Endodermal cell (in vitro differentiated cells): Measurements from ENCODE around the gene PANK2. TPM values are rescaled to one million over a fixed set of nuclear protein-coding genes. Genes with fewer than 3 reads are reported as not detected.

ENCODE experiments used
- DNase-seq: peaks from one replicate; pipeline ENCODE4 v3.0.0-alpha.2; 2017
- H3K27ac ChIP-seq: 2 replicates; pipeline ENCODE4 v1.5.1; 2013; ENCODE audit warnings: mild to moderate bottlenecking, low read depth, low read length, moderate library complexity
- H3K27me3 ChIP-seq: 2 replicates; pipeline ENCODE4 v1.6.1; 2013; ENCODE audit warnings: mild to moderate bottlenecking, low read length, moderate library complexity; ENCODE audit not compliant: insufficient read depth, control insufficient read depth, poor library complexity, severe bottlenecking
- H3K36me3 ChIP-seq: 2 replicates; pipeline ENCODE4 v1.7.0; 2013; ENCODE audit warnings: mild to moderate bottlenecking, low read length, moderate library complexity; ENCODE audit not compliant: control insufficient read depth, insufficient read depth
- H3K4me1 ChIP-seq: one replicate; pipeline ENCODE4 v1.7.0; 2013; ENCODE audit warnings: low read length; ENCODE audit not compliant: control insufficient read depth, insufficient read depth
- H3K4me3 ChIP-seq: 2 replicates; pipeline ENCODE4 v1.5.1; 2013; ENCODE audit warnings: mild to moderate bottlenecking, low read length, moderate library complexity
- H3K9ac ChIP-seq: 2 replicates; pipeline ENCODE4 v1.6.1; 2013; ENCODE audit warnings: mild to moderate bottlenecking, low read length, moderate library complexity; ENCODE audit not compliant: poor library complexity, severe bottlenecking; ENCODE audit errors: extremely low read depth
- H3K9me3 ChIP-seq: 2 replicates; pipeline ENCODE4 v1.6.1; 2013; ENCODE audit warnings: mild to moderate bottlenecking, low read length, moderate library complexity; ENCODE audit not compliant: control insufficient read depth
- H3K27ac Mint-ChIP-seq: 2 replicates; pipeline ENCODE4 v1.8.0; 2020; ENCODE audit warnings: mixed read lengths
- H3K27me3 Mint-ChIP-seq: 2 replicates; pipeline ENCODE4 v1.8.0; 2021; ENCODE audit warnings: mild to moderate bottlenecking, mixed read lengths; ENCODE audit not compliant: insufficient read depth
- H3K36me3 Mint-ChIP-seq: 2 replicates; pipeline ENCODE4 v1.8.0; 2020; ENCODE audit warnings: low read depth, mixed read lengths
- H3K4me1 Mint-ChIP-seq: 2 replicates; pipeline ENCODE4 v1.8.0; 2020; ENCODE audit warnings: mixed read lengths
- H3K4me3 Mint-ChIP-seq: 2 replicates; pipeline ENCODE4 v1.8.0; 2020; ENCODE audit warnings: mild to moderate bottlenecking, moderate library complexity, mixed read lengths
- H3K9me3 Mint-ChIP-seq: 2 replicates; pipeline ENCODE4 v1.8.0; 2020; ENCODE audit warnings: mild to moderate bottlenecking, mixed read lengths
- CTCF ChIP-seq: fragments of 200-600 bp; sonication (generic); conservative IDR thresholded peaks from 2 replicates; pipeline ENCODE4 v1.5.0; 2021; ENCODE audit warnings: antibody characterized with exemption, mild to moderate bottlenecking
- WGBS, 2 experiments: methylation state at CpG; one replicate each; pipeline versions ENCODE4 v1.1.5 to v1.1.7; 2013; ENCODE audit warnings: missing lambda C conversion rate in 2 of 2, mixed read lengths in 1 of 2; ENCODE audit not compliant: insufficient coverage in 1 of 2, insufficient read length in 1 of 2; 5-methylcytosine and 5-hydroxymethylcytosine counted together
- total RNA-seq, 2 donors: library from RNA; stranded (reverse); fragmentation: NEBNext Ultra II Directional in 1 of 2; extraction: Animal tissue kit (Norgen Biotek cat#: 25700) in 1 of 2; gene quantifications; 2 replicates in 1 of 2; 3 replicates in 1 of 2; pipeline ENCODE4 v1.2.1, GENCODE V29; 2021

The PANK2 gene
- total RNA-seq, 2 donors from 2014 or later: 57.6 to 66.5 TPM

GRCh38 chr20:3866464-3866863 is 22.7 kb upstream of the PANK2 start:
- TF ChIP-seq CTCF: no peak
- H3K4me3 Mint-ChIP-seq: no peak overlapping the region
- H3K27me3 Mint-ChIP-seq: no peaks in the 10 kb centered on the region
- Histone ChIP-seq H3K27me3 (no peaks in the 10 kb centered on the region), H3K27ac (no peak overlapping the region), H3K36me3 (peaks cover 40% of the 10 kb centered on the region), H3K4me1 (no peaks in the 10 kb centered on the region), H3K9ac (no peak overlapping the region), H3K4me3 (no peak overlapping the region), H3K9me3 (peaks cover 12% of the 10 kb centered on the region)
- DNase-seq: no peak
- peaks cover 50% of the 10 kb centered on the region for H3K36me3 Mint-ChIP-seq
- H3K27ac Mint-ChIP-seq: no peak overlapping the region
- no peaks in the 10 kb centered on the region for H3K9me3 Mint-ChIP-seq
- WGBS, 2 experiments: 88 to 90% methylated on average over 3 of the region's 3 CpGs
- no peaks in the 10 kb centered on the region for H3K4me1 Mint-ChIP-seq

GRCh38 chr20:3867802-3868201 is 21.4 kb upstream of the PANK2 start:
- Mint-ChIP-seq H3K4me3 (no peak overlapping the region), H3K36me3 (peaks cover 49% of the 10 kb centered on the region), H3K27me3 (no peaks in the 10 kb centered on the region), H3K4me1 (no peaks in the 10 kb centered on the region), H3K27ac (no peak overlapping the region), H3K9me3 (no peaks in the 10 kb centered on the region)
- H3K36me3 ChIP-seq: peaks cover 38% of the 10 kb centered on the region
- H3K4me3 ChIP-seq: no peak overlapping the region
- no peaks in the 10 kb centered on the region for H3K4me1 ChIP-seq
- no peak overlapping the region for H3K9ac ChIP-seq
- H3K9me3 ChIP-seq: peaks cover 5% of the 10 kb centered on the region
- no peaks in the 10 kb centered on the region for H3K27me3 ChIP-seq
- WGBS, 2 experiments: 89 to 100% methylated on average over 1 to 2 of the region's 2 CpGs
- DNase-seq: no peak
- no peak for TF ChIP-seq CTCF
- H3K27ac ChIP-seq: no peak overlapping the region

GRCh38 chr20:3869839-3870634 is 19.1 kb upstream of the PANK2 start:
- no peaks in the 10 kb centered on the region for H3K4me1 ChIP-seq
- no peaks in the 10 kb centered on the region for H3K27me3 Mint-ChIP-seq
- H3K4me1 Mint-ChIP-seq: peaks cover 4% of the 10 kb centered on the region
- H3K9me3 ChIP-seq: peaks cover 9% of the 10 kb centered on the region
- H3K36me3 ChIP-seq: peaks cover 31% of the 10 kb centered on the region
- H3K4me3 Mint-ChIP-seq: no peak overlapping the region
- no peak overlapping the region for H3K9ac ChIP-seq
- peak; percentile 73 for DNase-seq
- 91 to 94% methylated on average over 7 to 10 of the region's 10 CpGs for WGBS, 2 experiments
- H3K4me3 ChIP-seq: no peak overlapping the region
- no peaks in the 10 kb centered on the region for H3K9me3 Mint-ChIP-seq
- H3K36me3 Mint-ChIP-seq: peaks cover 50% of the 10 kb centered on the region
- no peak for TF ChIP-seq CTCF
- H3K27ac ChIP-seq: no peak overlapping the region
- H3K27ac Mint-ChIP-seq: peak overlapping the region; percentile 17
- no peaks in the 10 kb centered on the region for H3K27me3 ChIP-seq
